Activated CD8-positive, alpha-beta memory T cell treated with anti-CD3 and anti-CD28 coated beads for 4 hours (primary cell): ENCODE results near the gene FAM181A.
A peak's percentile ranks its signal among the peaks of the same experiment; 100 is the strongest.

Experiments used
- DNase-seq, 2 donors: peaks; one replicate each; pipeline ENCODE4 v3.0.0-alpha.2; 2020; ENCODE audit warnings: low read depth in 2 of 2

FAM181A gene

GRCh38 chr14:93950948-93951634 is 23.9 kb downstream of the FAM181A start:
- no peak for DNase-seq

GRCh38 chr14:93951635-93952540 is 24.7 kb downstream of the FAM181A start:
- no peak for DNase-seq

- DNase-seq: no peak
Measured at GRCh38 chr14:93952829-93953228, 25.7 kb downstream of the FAM181A start.

GRCh38 chr14:93953263-93953662 is 26.1 kb downstream of the FAM181A start:
- no peak for DNase-seq

GRCh38 chr14:93953739-93954515 is 26.8 kb downstream of the FAM181A start:
- no peak for DNase-seq

GRCh38 chr14:93954516-93954830 is 27.3 kb downstream of the FAM181A start:
- no peak for DNase-seq

- peak in 1 of 2 donors; percentile 33 for DNase-seq
Measured at GRCh38 chr14:93954900-93955849, 28.0 kb downstream of the FAM181A start.

- DNase-seq: no peak
Measured at GRCh38 chr14:93955850-93956481, 28.8 kb downstream of the FAM181A start.

GRCh38 chr14:93956514-93957332 is 29.6 kb downstream of the FAM181A start:
- DNase-seq: no peak

- DNase-seq: no peak
Measured at GRCh38 chr14:93957333-93957710, 30.2 kb downstream of the FAM181A start.

- DNase-seq: no peak
Measured at GRCh38 chr14:93957751-93958566, 30.8 kb downstream of the FAM181A start.

GRCh38 chr14:93958567-93959238 is 31.6 kb downstream of the FAM181A start:
- DNase-seq: no peak

GRCh38 chr14:93959239-93960107 is 32.3 kb downstream of the FAM181A start:
- peak; percentile 82 to 87 for DNase-seq

GRCh38 chr14:93960108-93960475 is 32.9 kb downstream of the FAM181A start:
- no peak for DNase-seq

- DNase-seq: no peak
Measured at GRCh38 chr14:93960774-93961438, 33.8 kb downstream of the FAM181A start.

- no peak for DNase-seq
Measured at GRCh38 chr14:93961620-93962019, 34.5 kb downstream of the FAM181A start.
